ENCODE data around the gene GOLT1B. TPM values are rescaled to one million over a fixed set of nuclear protein-coding genes. Genes with fewer than 3 reads are reported as not detected.

GOLT1B gene
- total and polyA plus RNA-seq, 8 donors, result 9.3 to 52.1 (median 16.2) TPM

DNA sequence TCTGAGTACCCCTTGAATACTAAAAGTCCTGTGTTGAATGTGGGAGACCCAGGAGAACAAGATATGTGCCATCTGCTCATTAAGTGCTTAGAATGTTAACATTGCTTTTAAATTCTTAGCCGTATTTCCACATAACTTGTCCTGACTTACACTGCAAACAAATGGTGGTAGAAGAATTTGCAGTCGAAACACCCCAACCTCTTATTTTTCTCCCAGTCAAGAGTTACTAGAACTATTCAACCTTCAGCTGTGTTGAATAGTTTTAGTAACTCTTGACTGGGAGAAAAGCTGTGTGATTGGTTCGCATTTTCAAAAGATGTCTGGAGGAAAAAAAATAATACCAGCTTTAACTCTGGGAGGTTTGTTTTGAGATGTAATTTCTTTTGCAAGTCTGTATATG lies 16.9 kb downstream of the GOLT1B start:
- Histone ChIP-seq H3K4me1 (no peaks in the 10 kb centered on the region), H3K36me3 (peaks cover 9 to 56% (median 39%) of the 10 kb centered on the region in 4 donors), H3K27ac (no peak overlapping the region), H3K9me3 (no peaks in the 10 kb centered on the region), H3K4me3 (no peak overlapping the region), H3K27me3 (no peaks in the 10 kb centered on the region)
- intact Hi-C loops (cut with DNase I; ENCODE audit: low total_unique reads), result no loop called here
- TF ChIP-seq POLR2A (IDR thresholded peaks at IDR 0.05) (no peak), EP300 (IDR thresholded peaks at IDR 0.05) (no peak), POLR2AphosphoS5 (IDR thresholded peaks at IDR 0.05) (no peak)
- TF ChIP-seq, protein P1, sequence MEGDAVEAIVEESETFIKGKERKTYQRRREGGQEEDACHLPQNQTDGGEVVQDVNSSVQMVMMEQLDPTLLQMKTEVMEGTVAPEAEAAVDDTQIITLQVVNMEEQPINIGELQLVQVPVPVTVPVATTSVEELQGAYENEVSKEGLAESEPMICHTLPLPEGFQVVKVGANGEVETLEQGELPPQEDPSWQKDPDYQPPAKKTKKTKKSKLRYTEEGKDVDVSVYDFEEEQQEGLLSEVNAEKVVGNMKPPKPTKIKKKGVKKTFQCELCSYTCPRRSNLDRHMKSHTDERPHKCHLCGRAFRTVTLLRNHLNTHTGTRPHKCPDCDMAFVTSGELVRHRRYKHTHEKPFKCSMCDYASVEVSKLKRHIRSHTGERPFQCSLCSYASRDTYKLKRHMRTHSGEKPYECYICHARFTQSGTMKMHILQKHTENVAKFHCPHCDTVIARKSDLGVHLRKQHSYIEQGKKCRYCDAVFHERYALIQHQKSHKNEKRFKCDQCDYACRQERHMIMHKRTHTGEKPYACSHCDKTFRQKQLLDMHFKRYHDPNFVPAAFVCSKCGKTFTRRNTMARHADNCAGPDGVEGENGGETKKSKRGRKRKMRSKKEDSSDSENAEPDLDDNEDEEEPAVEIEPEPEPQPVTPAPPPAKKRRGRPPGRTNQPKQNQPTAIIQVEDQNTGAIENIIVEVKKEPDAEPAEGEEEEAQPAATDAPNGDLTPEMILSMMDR (IDR thresholded peaks at IDR 0.05), result no peak
- DNase-seq, result no peak
- 84 to 94% (median 91%) methylated on average over 3 of the region's 3 CpGs for WGBS, 5 donors

DNA sequence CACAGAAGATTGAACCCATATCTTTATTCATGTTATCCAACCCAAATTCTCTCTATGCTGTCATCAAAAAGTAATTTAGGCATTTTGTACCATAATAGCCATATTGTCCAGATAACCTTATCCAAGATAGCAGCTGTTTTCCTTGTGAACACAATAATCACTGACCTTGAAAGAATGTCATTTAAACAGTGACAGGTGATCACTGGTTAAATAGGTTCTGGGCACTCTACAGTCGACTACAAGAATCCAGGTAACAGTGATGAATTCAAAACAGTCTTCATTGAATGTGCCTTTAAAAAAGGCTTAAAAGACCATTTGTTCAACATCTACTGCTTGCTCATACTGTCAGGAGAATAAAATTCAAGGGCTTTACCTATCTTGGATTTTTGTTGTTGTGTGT lies 20.0 kb downstream of the GOLT1B start:
- H3K4me3 ChIP-seq, result no peak overlapping the region
- H3K27ac ChIP-seq, result no peak overlapping the region
- no peak for DNase-seq
- H3K9me3 ChIP-seq, result no peaks in the 10 kb centered on the region
- H3K27me3 ChIP-seq, result no peaks in the 10 kb centered on the region
- H3K36me3 ChIP-seq, result peaks cover 0 to 25% (median 9%) of the 10 kb centered on the region in 4 donors
- WGBS, 5 donors, result 12 to 37% (median 26%) methylated on average over 1 of the region's 1 CpG
- TF ChIP-seq POLR2A (IDR thresholded peaks at IDR 0.05) (no peak), POLR2AphosphoS5 (IDR thresholded peaks at IDR 0.05) (no peak), EP300 (IDR thresholded peaks at IDR 0.05) (no peak)
- TF ChIP-seq, protein P1 (IDR thresholded peaks at IDR 0.05), result no peak
- intact Hi-C loops (cut with DNase I; ENCODE audit: low total_unique reads), result no loop called here
- H3K4me1 ChIP-seq, result no peaks in the 10 kb centered on the region

DNA sequence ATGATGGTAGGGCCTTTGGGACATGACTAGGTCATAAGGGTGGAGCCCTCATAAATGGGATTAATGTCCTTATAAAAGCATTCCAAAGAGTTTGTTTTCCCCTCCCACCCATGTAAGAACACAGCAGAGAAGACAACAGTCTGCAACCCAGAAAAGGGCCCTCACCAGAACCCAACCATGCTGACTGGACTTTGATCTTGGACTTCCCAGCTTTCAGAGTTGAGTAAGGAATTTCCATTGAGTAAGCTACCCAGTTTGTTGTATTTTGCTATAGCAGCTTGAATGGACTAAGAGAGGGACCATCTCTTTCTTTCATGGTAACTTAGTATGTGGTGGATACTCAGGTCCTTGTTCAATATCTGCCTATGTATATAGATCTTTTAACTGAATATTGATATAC lies 21.6 kb downstream of the GOLT1B start:
- H3K36me3 ChIP-seq, result peaks cover 0 to 9% (median 0%) of the 10 kb centered on the region in 4 donors
- no peak overlapping the region for H3K27ac ChIP-seq
- intact Hi-C loops (cut with DNase I; ENCODE audit: low total_unique reads), result no loop called here
- H3K4me3 ChIP-seq, result no peak overlapping the region
- H3K27me3 ChIP-seq, result peaks cover 0 to 16% (median 9%) of the 10 kb centered on the region in 3 donors
- TF ChIP-seq, protein P1 (IDR thresholded peaks at IDR 0.05), result no peak
- no peak for TF ChIP-seq EP300 (IDR thresholded peaks at IDR 0.05)
- no peak for TF ChIP-seq POLR2AphosphoS5 (IDR thresholded peaks at IDR 0.05)
- no peak for TF ChIP-seq POLR2A (IDR thresholded peaks at IDR 0.05)
- no peak for DNase-seq
- no peaks in the 10 kb centered on the region for H3K9me3 ChIP-seq
- H3K4me1 ChIP-seq, result peaks cover 0 to 16% (median 13%) of the 10 kb centered on the region in 4 donors

DNA sequence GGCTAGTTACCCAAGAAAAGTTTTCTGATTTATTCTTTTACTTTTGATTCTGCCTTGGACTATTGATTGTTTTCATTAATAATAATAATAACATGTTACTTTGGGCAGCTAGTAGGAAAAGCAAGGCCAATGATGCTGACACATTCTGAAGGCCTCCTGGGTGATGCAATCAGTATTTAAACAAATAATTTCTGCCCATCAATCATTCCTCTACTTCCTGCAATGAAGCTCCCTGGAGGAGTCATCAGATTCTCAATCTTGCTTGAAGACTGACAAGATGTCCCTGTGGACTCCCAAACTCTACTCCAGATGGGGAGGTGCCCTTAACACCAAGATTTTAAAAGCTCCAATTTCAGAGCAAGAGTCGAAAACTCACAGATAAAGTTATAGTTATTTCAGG lies 24.5 kb downstream of the GOLT1B start, which contains the start of gene SPX:
SPX (plus strand) TSS at position 244 of the 400 bp plus-strand sequence. CDS start 177 bp downstream, outside the sequence.
- Histone ChIP-seq H3K9me3 (no peaks in the 10 kb centered on the region), H3K36me3 (no peaks in the 10 kb centered on the region), H3K4me1 (peaks cover 0 to 32% (median 21%) of the 10 kb centered on the region in 4 donors), H3K27me3 (peaks cover 0 to 28% (median 9%) of the 10 kb centered on the region in 3 donors), H3K4me3 (peak within 1 kb of the TSS; percentile 62 to 73 (median 66)), H3K27ac (no peak within 1 kb of the TSS)
- no peak for DNase-seq
- intact Hi-C loops (cut with DNase I; ENCODE audit: low total_unique reads), result no loop called here
- TF ChIP-seq EP300 (IDR thresholded peaks at IDR 0.05) (no peak), POLR2AphosphoS5 (IDR thresholded peaks at IDR 0.05) (no peak), POLR2A (IDR thresholded peaks at IDR 0.05) (no peak)
- TF ChIP-seq, protein P1 (IDR thresholded peaks at IDR 0.05), result no peak
- 85 to 94% (median 94%) methylated on average over 1 of the region's 1 CpG for WGBS, 5 donors
